ENCODE data around the gene OR6C68. TPM values are rescaled to one million over a fixed set of nuclear protein-coding genes. Genes with fewer than 3 reads are reported as not detected.
"Not testable (repeated sequence)": the region's sequence is repeated elsewhere in the genome, so short reads cannot be mapped to it uniquely, and the experiment has no call there.

The OR6C68 gene
- total RNA-seq, 4 donors from 2014 or later, result not detected

- Histone ChIP-seq H3K4me3 (no peak overlapping the region), H3K4me1 (no peaks in the 10 kb centered on the region), H3K9me3 (no peaks in the 10 kb centered on the region), H3K36me3 (no peaks in the 10 kb centered on the region), H3K27ac (no peak overlapping the region), H3K27me3 (no peaks in the 10 kb centered on the region)
- no peak for DNase-seq
- intact Hi-C loops (cut with DNase I), result no loop called here
- TF ChIP-seq POLR2A (IDR thresholded peaks at IDR 0.05), result no peak
- TF ChIP-seq CTCF (IDR thresholded peaks at IDR 0.05), result no peak
- 30 to 34% methylated on average over 2 of the region's 2 CpGs for WGBS, 2 donors
These were observed 24.3 kb upstream of the OR6C68 start for GRCh38 chr12:55467836-55468235.

DNA sequence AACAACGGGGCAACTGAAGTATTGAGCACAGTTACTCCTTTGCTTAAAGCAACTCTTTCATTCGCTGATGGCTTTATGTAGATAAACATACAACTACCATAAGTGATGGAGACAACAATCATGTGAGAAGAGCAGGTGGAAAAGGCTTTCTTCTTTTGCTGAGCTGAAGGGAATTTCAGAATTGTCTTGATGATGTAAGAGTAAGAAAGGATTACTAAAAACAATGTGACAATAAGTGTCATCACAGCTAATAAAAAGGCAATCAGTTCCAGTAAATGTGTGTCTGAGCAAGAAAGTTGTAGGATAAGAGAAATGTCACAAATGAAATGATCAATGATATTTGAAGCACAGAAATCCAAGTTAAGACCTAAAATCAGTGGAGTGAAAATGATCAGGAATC is 22.9 kb upstream of the OR6C68 start:
- Histone ChIP-seq H3K27ac (no peak overlapping the region), H3K36me3 (no peaks in the 10 kb centered on the region), H3K27me3 (no peaks in the 10 kb centered on the region), H3K4me3 (no peak overlapping the region), H3K4me1 (no peaks in the 10 kb centered on the region), H3K9me3 (no peaks in the 10 kb centered on the region)
- intact Hi-C loops (cut with DNase I), result no loop called here
- WGBS, 2 donors, result 38 to 40% methylated on average over 2 of the region's 2 CpGs
- DNase-seq, result no peak
- TF ChIP-seq POLR2A (IDR thresholded peaks at IDR 0.05), result no peak
- TF ChIP-seq CTCF (IDR thresholded peaks at IDR 0.05), result no peak

DNA sequence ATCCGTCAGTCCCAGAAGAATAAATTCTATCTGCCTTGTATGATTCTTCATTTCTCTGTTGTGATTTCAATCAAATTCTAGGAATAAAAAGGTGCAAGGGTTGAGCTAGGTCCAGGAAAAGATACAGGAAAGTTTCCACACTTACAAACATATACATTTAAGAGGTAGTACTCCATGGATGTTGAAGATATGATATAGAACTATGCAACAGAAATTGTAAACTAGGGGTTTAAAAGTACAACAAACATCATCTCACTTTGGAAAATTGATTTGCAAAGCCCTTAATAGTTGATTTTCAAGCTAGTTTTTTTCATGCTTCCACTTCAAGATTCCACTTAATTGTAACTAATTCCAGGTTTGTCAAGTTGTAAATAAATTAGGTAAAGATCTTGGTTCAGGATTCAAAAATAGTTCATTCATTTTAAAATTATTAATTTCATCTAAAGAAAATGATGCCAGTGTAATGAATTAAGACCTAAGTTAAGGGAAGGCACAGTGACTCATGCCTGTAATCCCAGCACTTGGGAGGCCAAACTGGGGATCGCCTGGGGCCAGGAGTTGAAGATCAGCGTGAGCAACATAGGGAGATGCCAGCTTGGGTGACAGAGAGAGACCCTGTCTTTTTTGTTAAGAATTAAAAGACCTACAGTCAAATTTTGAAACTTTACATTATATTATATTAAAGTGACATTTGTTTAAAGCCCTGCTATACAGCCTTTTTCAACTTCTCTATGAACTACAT is 21.9 kb upstream of the OR6C68 start, which contains the start of gene OR6C70:
OR6C70 (minus strand) TSS at position 51 of the 742 bp plus-strand sequence; CDS start at position 51, 0 bp downstream.
- Histone ChIP-seq H3K9me3 (no peaks in the 10 kb centered on the region), H3K4me1 (no peaks in the 10 kb centered on the region), H3K27ac (no peak within 1 kb of the TSS), H3K4me3 (no peak within 1 kb of the TSS), H3K27me3 (no peaks in the 10 kb centered on the region), H3K36me3 (no peaks in the 10 kb centered on the region)
- no peak for TF ChIP-seq POLR2A (IDR thresholded peaks at IDR 0.05)
- no peak for TF ChIP-seq CTCF (IDR thresholded peaks at IDR 0.05)
- no peak for DNase-seq
- intact Hi-C loops (cut with DNase I), result no loop called here
- WGBS, 2 donors, result 49 to 51% methylated on average over 3 of the region's 3 CpGs

DNA sequence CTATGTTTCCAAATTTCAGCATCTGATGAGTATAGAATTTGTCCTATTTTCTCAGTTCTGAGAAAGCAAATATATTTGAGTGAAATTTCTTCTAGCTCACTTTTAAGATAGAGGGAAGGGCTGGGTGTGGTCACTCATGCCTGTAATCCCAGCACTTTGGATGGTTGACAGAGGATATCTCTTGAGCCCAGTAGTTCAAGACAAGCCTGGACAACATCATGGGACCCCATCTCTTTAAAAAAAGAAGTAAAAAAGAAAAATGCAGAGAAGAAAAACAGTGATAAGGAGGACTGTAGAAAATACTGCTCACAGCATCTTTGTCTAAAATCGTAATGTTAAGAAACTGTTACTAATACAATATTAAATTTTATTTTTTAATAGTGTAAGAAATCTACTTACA is 19.9 kb upstream of the OR6C68 start:
- Histone ChIP-seq H3K27me3 (no peaks in the 10 kb centered on the region), H3K9me3 (no peaks in the 10 kb centered on the region), H3K4me3 (no peak overlapping the region), H3K4me1 (no peaks in the 10 kb centered on the region), H3K36me3 (no peaks in the 10 kb centered on the region), H3K27ac (no peak overlapping the region)
- no peak for TF ChIP-seq CTCF (IDR thresholded peaks at IDR 0.05)
- TF ChIP-seq POLR2A (IDR thresholded peaks at IDR 0.05), result no peak
- WGBS, 2 donors, result 78 to 83% methylated on average over 1 of the region's 1 CpG
- no peak for DNase-seq
- intact Hi-C loops (cut with DNase I), result no loop called here

- H3K9me3 ChIP-seq; H3K4me1 ChIP-seq; intact Hi-C loops (cut with DNase I); H3K27me3 ChIP-seq; H3K27ac ChIP-seq; H3K36me3 ChIP-seq; H3K4me3 ChIP-seq; DNase-seq: not testable (repeated sequence)
- WGBS, 2 donors, result no CpG with 5 or more reads among the region's 29 CpGs
These were observed 13.0 kb upstream of the OR6C68 start for GRCh38 chr12:55479136-55479535.

DNA sequence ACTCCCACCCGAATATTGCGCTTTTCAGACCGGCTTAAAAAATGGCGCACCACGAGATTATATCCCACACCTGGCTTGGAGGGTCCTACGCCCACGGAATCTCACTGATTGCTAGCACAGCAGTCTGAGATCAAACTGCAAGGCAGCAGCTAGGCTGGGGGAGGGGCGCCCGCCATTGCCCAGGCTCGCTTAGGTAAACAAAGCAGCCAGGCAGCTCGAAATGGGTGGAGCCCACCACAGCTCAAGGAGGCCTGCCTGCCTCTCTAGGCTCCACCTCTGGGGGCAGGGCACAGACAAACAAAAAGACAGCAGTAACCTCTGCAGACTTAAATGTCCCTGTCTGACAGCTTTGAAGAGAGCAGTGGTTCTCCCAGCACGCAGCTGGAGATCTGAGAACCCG is 7.9 kb upstream of the OR6C68 start:
- H3K36me3 ChIP-seq, result not testable (repeated sequence)

More for the DNA sequence above, 7.9 kb upstream of the OR6C68 start:
- H3K27me3 ChIP-seq; H3K4me3 ChIP-seq; H3K4me1 ChIP-seq; DNase-seq; H3K9me3 ChIP-seq; H3K27ac ChIP-seq; intact Hi-C loops (cut with DNase I): not testable (repeated sequence)
- 60% methylated on average over 6 of the region's 13 CpGs; no CpG with 5 or more reads in 1 of the 2 donors for WGBS, 2 donors
